ENCODE data around the gene LRRC17. TPM values are rescaled to one million over a fixed set of nuclear protein-coding genes. Genes with fewer than 3 reads are reported as not detected.

LRRC17 gene
- total RNA-seq, 2 experiments from 2014 or later = 0.33 TPM; not detected in 1

DNA sequence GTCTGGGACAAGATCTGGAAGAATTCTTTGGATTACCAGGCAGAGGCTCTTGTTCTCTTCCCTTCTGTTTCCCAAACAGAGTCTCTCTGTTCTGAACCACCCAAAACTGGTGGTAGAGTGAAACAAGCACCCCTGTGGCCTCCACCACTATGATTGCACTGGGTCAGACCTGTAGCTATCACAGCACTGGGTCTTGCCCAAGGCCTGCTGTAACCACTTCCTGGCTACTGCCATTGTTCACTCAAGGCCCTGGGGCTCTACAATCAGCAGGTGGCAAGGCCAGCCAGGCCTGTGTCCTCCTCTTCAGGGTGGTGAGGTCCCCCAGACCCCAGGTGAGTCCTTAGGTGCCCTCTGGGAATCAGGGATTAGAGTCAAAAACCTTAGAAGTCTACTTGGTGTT, 4.1 kb upstream of the LRRC17 start:
- intact Hi-C loops (cut with micrococcal nuclease) = no loop called here
- Mint-ChIP-seq H3K4me1 (ENCODE audit: low read depth) (no peaks in the 10 kb centered on the region), H3K36me3 (peaks cover 6% of the 10 kb centered on the region), H3K9me3 (peaks cover 15% of the 10 kb centered on the region), H3K27me3 (no peaks in the 10 kb centered on the region), H3K4me3 (no peak overlapping the region), H3K27ac (no peak overlapping the region)
- POLR2A ChIA-PET = interaction anchor here (0.6 kb wide), 1 partner anchor 470 kb away, joined by 4 read pairs; no protein-coding TSS in a partner anchor
- DNase-seq = no peak
- CTCF ChIA-PET = no interaction called here

DNA sequence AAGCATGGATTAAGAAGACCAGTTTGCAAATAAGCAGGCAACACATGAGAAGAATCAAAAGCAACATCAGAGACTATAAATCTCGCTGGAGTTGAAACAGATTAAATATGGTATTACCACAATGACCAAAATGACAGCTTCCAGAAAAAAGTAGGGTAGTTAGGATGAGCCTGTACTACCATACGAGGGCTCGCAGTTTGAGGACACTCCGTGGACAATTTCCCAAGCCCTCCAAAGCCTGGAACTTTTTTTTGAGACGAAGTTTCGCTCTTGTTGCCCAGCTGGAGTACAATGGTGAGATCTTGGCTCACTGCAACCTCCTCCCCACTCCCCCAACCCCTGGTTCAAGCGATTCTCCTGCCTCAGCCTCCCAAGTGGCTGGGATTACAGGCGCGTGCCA, 1.0 kb downstream of the LRRC17 start:
- DNase-seq = no peak
- Mint-ChIP-seq H3K4me1 (ENCODE audit: low read depth) (no peaks in the 10 kb centered on the region), H3K36me3 (no peaks in the 10 kb centered on the region), H3K9me3 (no peaks in the 10 kb centered on the region), H3K27ac (no peak overlapping the region), H3K4me3 (no peak overlapping the region), H3K27me3 (no peaks in the 10 kb centered on the region)
- intact Hi-C loops (cut with micrococcal nuclease) = no loop called here
- ChIA-PET POLR2A (no interaction called here), CTCF (no interaction called here)

- H3K4me3 Mint-ChIP-seq = no peak overlapping the region
- H3K27ac Mint-ChIP-seq = no peak overlapping the region
- no peaks in the 10 kb centered on the region for H3K27me3 Mint-ChIP-seq
- ChIA-PET POLR2A (no interaction called here), CTCF (no interaction called here)
- no peaks in the 10 kb centered on the region for H3K9me3 Mint-ChIP-seq
- intact Hi-C loops (cut with micrococcal nuclease) = no loop called here
- DNase-seq = no peak
- H3K36me3 Mint-ChIP-seq = no peaks in the 10 kb centered on the region
- H3K4me1 Mint-ChIP-seq (ENCODE audit: low read depth) = no peaks in the 10 kb centered on the region
Observed at GRCh38 chr7:102914585-102914984, 1.8 kb downstream of the LRRC17 start.

GRCh38 chr7:102916426-102916825, 3.6 kb downstream of the LRRC17 start:
- CTCF ChIA-PET = no interaction called here
- POLR2A ChIA-PET = no interaction called here
- no peak overlapping the region for H3K4me3 Mint-ChIP-seq
- no peaks in the 10 kb centered on the region for H3K4me1 Mint-ChIP-seq (ENCODE audit: low read depth)
- no peaks in the 10 kb centered on the region for H3K27me3 Mint-ChIP-seq
- intact Hi-C loops (cut with micrococcal nuclease) = no loop called here
- no peaks in the 10 kb centered on the region for H3K9me3 Mint-ChIP-seq
- H3K27ac Mint-ChIP-seq = no peak overlapping the region
- DNase-seq = no peak
- H3K36me3 Mint-ChIP-seq = no peaks in the 10 kb centered on the region

DNA sequence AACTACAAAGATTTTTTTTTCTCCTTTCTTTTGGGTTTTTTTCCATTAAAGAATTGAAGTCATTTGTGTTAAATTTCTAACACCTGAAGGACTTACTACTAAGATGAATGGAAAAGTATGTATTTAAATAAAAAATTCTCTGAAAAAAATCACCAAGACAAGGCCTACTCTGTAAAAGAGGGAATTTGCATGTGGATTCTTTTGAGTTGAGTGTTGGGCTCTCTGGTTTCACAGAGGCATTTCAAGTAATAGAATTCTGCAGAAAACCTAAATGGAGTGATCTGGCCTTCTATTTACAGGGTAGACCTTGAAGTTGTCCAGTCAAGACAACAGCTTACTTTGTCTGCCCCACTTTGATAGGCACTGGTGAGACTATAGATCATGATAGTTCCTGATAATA, 4.1 kb downstream of the LRRC17 start:
- H3K4me1 Mint-ChIP-seq (ENCODE audit: low read depth) = no peaks in the 10 kb centered on the region
- H3K27me3 Mint-ChIP-seq = no peaks in the 10 kb centered on the region
- POLR2A ChIA-PET = no interaction called here
- intact Hi-C loops (cut with micrococcal nuclease) = no loop called here
- no peak overlapping the region for H3K4me3 Mint-ChIP-seq
- no peaks in the 10 kb centered on the region for H3K36me3 Mint-ChIP-seq
- H3K27ac Mint-ChIP-seq = no peak overlapping the region
- H3K9me3 Mint-ChIP-seq = no peaks in the 10 kb centered on the region
- DNase-seq = no peak
- CTCF ChIA-PET = no interaction called here

GRCh38 chr7:102917436-102918353, 4.9 kb downstream of the LRRC17 start:
- Mint-ChIP-seq H3K4me3 (no peak overlapping the region), H3K36me3 (no peaks in the 10 kb centered on the region), H3K4me1 (ENCODE audit: low read depth) (no peaks in the 10 kb centered on the region), H3K27ac (no peak overlapping the region), H3K9me3 (no peaks in the 10 kb centered on the region), H3K27me3 (no peaks in the 10 kb centered on the region)
- POLR2A ChIA-PET = no interaction called here
- CTCF ChIA-PET = no interaction called here
- intact Hi-C loops (cut with micrococcal nuclease) = no loop called here
- no peak for DNase-seq

GRCh38 chr7:102918845-102919244, 6.0 kb downstream of the LRRC17 start:
- H3K4me3 Mint-ChIP-seq = no peak overlapping the region
- no peak for DNase-seq
- no peak overlapping the region for H3K27ac Mint-ChIP-seq
- no peaks in the 10 kb centered on the region for H3K9me3 Mint-ChIP-seq
- intact Hi-C loops (cut with micrococcal nuclease) = no loop called here
- ChIA-PET POLR2A (no interaction called here), CTCF (no interaction called here)
- H3K27me3 Mint-ChIP-seq = no peaks in the 10 kb centered on the region
- no peaks in the 10 kb centered on the region for H3K36me3 Mint-ChIP-seq
- H3K4me1 Mint-ChIP-seq (ENCODE audit: low read depth) = no peaks in the 10 kb centered on the region

DNA sequence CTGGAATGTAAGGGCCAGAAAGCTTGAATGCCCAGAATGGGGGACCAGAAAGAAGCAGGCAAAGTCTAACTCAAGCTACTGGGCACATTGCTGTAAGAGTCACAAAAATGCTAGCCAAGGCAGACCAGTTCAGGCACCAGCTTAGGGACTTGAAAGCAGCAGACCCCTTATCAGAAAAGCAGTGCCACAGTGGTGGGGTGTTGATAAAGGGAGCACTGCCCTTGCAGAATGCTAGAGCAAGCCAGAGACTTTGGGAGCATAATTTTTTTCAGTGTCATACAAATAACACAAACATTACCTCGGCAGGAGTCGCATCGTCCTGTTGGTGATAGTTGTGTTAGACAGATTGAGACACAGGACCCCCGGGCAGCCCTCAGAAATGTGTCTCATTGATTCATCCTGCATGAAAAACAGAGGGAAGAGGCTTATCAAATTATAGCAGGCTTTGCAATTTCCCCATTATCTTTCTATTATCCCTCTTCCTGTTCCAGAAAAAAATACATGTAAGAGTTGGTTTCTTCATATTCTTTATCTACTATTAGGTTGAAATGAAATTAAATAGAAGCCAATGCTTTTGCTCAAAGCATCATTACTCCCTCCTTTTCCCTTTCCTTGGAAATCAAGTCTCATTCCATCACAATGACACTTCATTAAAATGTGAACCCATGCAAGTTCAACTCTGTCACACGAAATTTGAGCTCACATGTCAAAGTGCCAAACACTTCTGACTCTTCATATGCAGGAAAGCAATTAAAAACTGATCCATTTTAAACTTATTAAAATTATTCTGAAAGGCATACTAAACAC, 13.4 kb downstream of the LRRC17 start:
- no peak for DNase-seq
- intact Hi-C loops (cut with micrococcal nuclease) = no loop called here
- POLR2A ChIA-PET = interaction anchor here (0.7 kb wide), 1 partner anchor 22 kb away, joined by 5 read pairs; no protein-coding TSS in a partner anchor
- H3K27ac Mint-ChIP-seq = no peak overlapping the region
- H3K36me3 Mint-ChIP-seq = no peaks in the 10 kb centered on the region
- H3K27me3 Mint-ChIP-seq = no peaks in the 10 kb centered on the region
- CTCF ChIA-PET = no interaction called here
- no peak overlapping the region for H3K4me3 Mint-ChIP-seq
- no peaks in the 10 kb centered on the region for H3K9me3 Mint-ChIP-seq
- no peaks in the 10 kb centered on the region for H3K4me1 Mint-ChIP-seq (ENCODE audit: low read depth)

DNA sequence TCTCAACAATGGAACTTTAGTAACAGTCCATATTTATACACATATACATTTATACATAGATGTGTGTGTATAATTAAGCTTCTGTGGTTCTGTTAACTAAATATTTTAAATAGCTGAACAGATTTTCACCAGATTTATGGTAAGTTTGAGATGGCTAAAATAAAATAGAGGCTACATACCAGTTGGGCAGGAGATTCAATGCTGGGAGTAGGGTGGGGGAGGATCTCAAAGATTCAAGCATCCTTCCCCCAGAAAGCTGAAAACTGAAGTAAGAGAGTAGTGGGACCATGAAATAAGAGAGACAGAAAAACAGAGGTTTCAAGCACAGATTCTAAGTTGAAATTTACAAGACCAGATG, 14.0 kb downstream of the LRRC17 start:
- no peak overlapping the region for H3K4me3 Mint-ChIP-seq
- H3K4me1 Mint-ChIP-seq (ENCODE audit: low read depth) = no peaks in the 10 kb centered on the region
- DNase-seq = no peak
- H3K27ac Mint-ChIP-seq = no peak overlapping the region
- no peaks in the 10 kb centered on the region for H3K27me3 Mint-ChIP-seq
- no peaks in the 10 kb centered on the region for H3K9me3 Mint-ChIP-seq
- POLR2A ChIA-PET = no interaction called here
- H3K36me3 Mint-ChIP-seq = no peaks in the 10 kb centered on the region
- intact Hi-C loops (cut with micrococcal nuclease) = no loop called here
- CTCF ChIA-PET = no interaction called here

GRCh38 chr7:102927312-102927933, 14.6 kb downstream of the LRRC17 start:
- DNase-seq = no peak
- H3K27me3 Mint-ChIP-seq = no peaks in the 10 kb centered on the region
- H3K4me1 Mint-ChIP-seq (ENCODE audit: low read depth) = no peaks in the 10 kb centered on the region
- ChIA-PET POLR2A (no interaction called here), CTCF (interaction anchor here (1.1 kb wide), 1 partner anchor 9 kb away, joined by 5 read pairs; no protein-coding TSS in a partner anchor)
- intact Hi-C loops (cut with micrococcal nuclease) = no loop called here
- no peaks in the 10 kb centered on the region for H3K9me3 Mint-ChIP-seq
- no peaks in the 10 kb centered on the region for H3K36me3 Mint-ChIP-seq
- H3K4me3 Mint-ChIP-seq = no peak overlapping the region
- H3K27ac Mint-ChIP-seq = no peak overlapping the region

- Mint-ChIP-seq H3K27ac (no peak overlapping the region), H3K27me3 (no peaks in the 10 kb centered on the region)
- intact Hi-C loops (cut with micrococcal nuclease) = no loop called here
Observed at GRCh38 chr7:102931757-102932156, 19.0 kb downstream of the LRRC17 start.

GRCh38 chr7:102933763-102934162, 21.0 kb downstream of the LRRC17 start:
- H3K9me3 Mint-ChIP-seq = no peaks in the 10 kb centered on the region
- H3K36me3 Mint-ChIP-seq = no peaks in the 10 kb centered on the region
- no peaks in the 10 kb centered on the region for H3K27me3 Mint-ChIP-seq
- no peaks in the 10 kb centered on the region for H3K4me1 Mint-ChIP-seq (ENCODE audit: low read depth)
- no peak overlapping the region for H3K4me3 Mint-ChIP-seq
- intact Hi-C loops (cut with micrococcal nuclease) = no loop called here
- no peak for DNase-seq
- H3K27ac Mint-ChIP-seq = no peak overlapping the region
- ChIA-PET CTCF (interaction anchor here (0.6 kb wide), 1 partner anchor 93 kb away, joined by 3 read pairs; no protein-coding TSS in a partner anchor), POLR2A (no interaction called here)

More at GRCh38 chr7:102931757-102932156, 19.0 kb downstream of the LRRC17 start:
- no peak for DNase-seq
- Mint-ChIP-seq H3K4me1 (ENCODE audit: low read depth) (no peaks in the 10 kb centered on the region), H3K9me3 (no peaks in the 10 kb centered on the region), H3K36me3 (no peaks in the 10 kb centered on the region), H3K4me3 (no peak overlapping the region)
- ChIA-PET POLR2A (no interaction called here), CTCF (no interaction called here)

Data from activated CD4-positive, alpha-beta memory T cell treated with anti-CD3 and anti-CD28 coated beads for 36 hours (primary cell).